ENCODE data around the gene MED27. TPM values are rescaled to one million over a fixed set of nuclear protein-coding genes. Genes with fewer than 3 reads are reported as not detected.

Gene MED27
- total and polyA plus RNA-seq, 5 experiments from 2014 or later: 14.3 to 43.4 (median 36.3) TPM

DNA sequence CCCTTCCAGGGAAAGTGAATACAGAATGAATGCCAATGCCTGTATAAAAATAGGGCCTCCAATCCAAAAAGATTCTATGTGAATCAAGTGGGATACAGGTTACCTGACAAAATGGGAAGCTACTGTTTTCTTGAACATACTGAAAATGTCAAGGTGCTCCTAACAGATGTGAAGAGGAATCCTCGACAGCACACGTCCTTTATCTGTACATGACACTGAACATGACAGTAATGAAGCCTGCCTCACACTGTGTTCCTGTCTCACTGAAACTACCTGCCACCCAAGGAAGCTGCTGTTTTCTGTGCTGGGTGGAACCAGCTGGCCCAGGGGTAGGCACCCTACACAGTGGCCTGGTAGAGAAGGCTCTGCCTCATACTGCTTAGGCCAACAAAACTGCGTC is 174.5 kb downstream of the MED27 start:
- no peak for ATAC-seq
- POLR2A ChIA-PET: no interaction called here
- Mint-ChIP-seq H3K36me3 (peaks cover 0 to 28% (median 7%) of the 10 kb centered on the region in 3 donors), H3K4me1 (peaks cover 0 to 8% (median under 1%) of the 10 kb centered on the region in 4 donors), H3K4me3 (no peak overlapping the region), H3K27me3 (no peaks in the 10 kb centered on the region), H3K27ac (no peak overlapping the region), H3K9me3 (no peaks in the 10 kb centered on the region)
- no peak for DNase-seq

DNA sequence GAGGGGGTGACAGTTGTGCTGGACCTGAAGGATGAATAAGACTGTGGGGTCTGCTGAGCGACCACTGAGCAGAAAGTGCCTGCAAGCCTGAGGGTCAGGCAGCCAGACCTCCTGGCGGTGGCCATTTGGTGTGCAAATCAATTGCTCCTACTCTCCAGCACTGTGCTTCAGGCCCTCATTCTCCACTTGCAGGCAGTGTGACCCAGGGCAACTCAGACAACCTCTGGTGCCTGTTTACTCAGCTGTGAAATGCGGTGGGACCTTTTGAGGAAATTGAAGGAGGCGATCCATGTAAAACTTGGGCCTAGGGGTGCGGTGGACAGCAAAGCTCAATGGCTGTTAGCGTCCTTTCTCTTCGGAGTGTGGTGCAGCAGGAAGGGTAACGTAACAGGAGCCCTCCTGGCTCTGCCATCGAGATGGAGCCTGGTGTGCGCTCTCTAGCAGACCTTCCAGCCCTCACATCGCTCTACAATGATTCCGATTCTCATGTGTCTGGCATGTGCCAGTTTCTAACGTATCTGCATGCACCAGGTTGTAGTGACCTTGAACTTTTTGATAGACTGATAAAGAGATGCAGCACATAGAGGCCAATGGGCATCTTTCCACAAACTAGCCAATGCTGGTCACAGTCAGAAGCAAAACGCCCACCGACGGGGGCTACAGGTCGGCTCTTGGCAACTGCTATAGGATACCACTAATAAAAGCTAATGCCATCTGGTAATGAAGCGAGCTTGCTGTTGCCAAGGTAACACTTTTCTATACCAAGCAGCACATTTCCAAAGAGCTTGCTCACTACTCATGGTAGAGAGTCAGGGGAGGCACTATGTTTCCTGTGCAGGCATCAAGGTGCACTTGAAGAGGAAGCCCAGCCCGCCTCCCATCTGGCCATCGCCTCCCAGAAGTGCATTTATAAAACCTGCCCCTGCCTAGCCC is 180.1 kb downstream of the MED27 start:
- Mint-ChIP-seq H3K36me3 (peaks cover 0 to 12% (median 0%) of the 10 kb centered on the region in 3 donors), H3K4me1 (peaks cover 0 to 8% (median 0%) of the 10 kb centered on the region in 4 donors), H3K27me3 (no peaks in the 10 kb centered on the region), H3K4me3 (no peak overlapping the region), H3K27ac (peak overlapping the region in 3 of 10 donors; percentile 14 to 21 (median 19)), H3K9me3 (no peaks in the 10 kb centered on the region)
- no peak for ATAC-seq
- POLR2A ChIA-PET: interaction anchor here (0.6 kb wide), 1 partner anchor 74 kb away, joined by 4 read pairs; no protein-coding TSS in a partner anchor
- DNase-seq: no peak

GRCh38 chr9:131892902-131893500 is 186.7 kb downstream of the MED27 start:
- no peaks in the 10 kb centered on the region for H3K27me3 Mint-ChIP-seq
- H3K27ac Mint-ChIP-seq: no peak overlapping the region
- no peaks in the 10 kb centered on the region for H3K9me3 Mint-ChIP-seq
- H3K36me3 Mint-ChIP-seq: peaks cover 5 to 52% (median 5%) of the 10 kb centered on the region in 3 donors
- POLR2A ChIA-PET: no interaction called here
- H3K4me1 Mint-ChIP-seq: peaks cover 0 to 2% (median 0%) of the 10 kb centered on the region in 4 donors
- ATAC-seq (no peak), DNase-seq (no peak)
- H3K4me3 Mint-ChIP-seq: no peak overlapping the region

DNA sequence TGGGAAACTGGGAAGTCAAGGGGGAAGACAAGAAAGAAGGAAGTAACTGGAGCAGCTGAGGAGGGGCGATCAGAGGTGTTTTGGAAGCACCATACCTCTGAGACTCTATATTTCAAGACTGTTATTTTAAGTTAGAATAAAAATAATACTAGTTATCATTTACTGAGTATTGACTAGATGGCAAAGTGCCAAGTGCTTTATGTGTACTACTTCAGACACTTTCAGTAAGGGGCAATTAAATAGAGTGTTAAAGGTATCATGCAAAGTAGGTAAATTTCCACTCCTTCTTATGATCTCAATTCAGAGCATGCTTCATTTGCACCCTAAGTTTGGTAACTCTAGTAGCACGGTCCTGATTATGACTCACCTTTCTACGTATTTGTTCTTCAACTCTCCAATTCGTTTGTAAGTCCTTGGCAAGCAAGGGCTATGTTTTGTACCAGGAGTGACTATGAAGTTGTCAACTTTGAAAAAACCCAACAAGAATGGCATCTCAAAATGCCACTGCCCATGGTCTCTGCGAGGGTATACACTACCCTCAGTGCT is 187.4 kb downstream of the MED27 start:
- H3K4me1 Mint-ChIP-seq: peaks cover 0 to 2% (median 0%) of the 10 kb centered on the region in 4 donors
- DNase-seq: no peak
- POLR2A ChIA-PET: no interaction called here
- no peak overlapping the region for H3K27ac Mint-ChIP-seq
- H3K4me3 Mint-ChIP-seq: no peak overlapping the region
- peaks cover 5 to 52% (median 5%) of the 10 kb centered on the region in 3 donors for H3K36me3 Mint-ChIP-seq
- no peak for ATAC-seq
- no peaks in the 10 kb centered on the region for H3K27me3 Mint-ChIP-seq
- no peaks in the 10 kb centered on the region for H3K9me3 Mint-ChIP-seq

DNA sequence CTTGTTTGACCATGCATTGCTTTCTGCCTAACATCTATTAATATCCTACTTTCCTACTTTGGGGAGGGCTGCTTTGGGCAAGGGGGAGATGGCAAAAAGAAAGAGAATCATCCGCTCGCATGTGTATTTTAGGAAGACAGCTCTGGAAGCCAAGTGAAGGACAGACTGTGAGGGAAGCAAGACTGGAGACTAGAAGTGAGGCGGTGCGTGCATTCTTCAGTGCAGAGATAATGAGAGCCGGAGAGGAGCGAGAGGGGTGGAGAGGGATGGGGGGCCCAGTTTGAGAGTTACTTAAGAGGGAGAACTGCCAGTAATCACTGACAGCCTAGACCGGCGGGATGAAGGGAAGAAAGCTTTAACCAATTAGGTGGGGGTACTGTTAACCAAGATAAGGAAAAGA is 188.1 kb downstream of the MED27 start:
- H3K4me3 Mint-ChIP-seq: no peak overlapping the region
- H3K27me3 Mint-ChIP-seq: no peaks in the 10 kb centered on the region
- H3K9me3 Mint-ChIP-seq: no peaks in the 10 kb centered on the region
- no peak for ATAC-seq
- H3K27ac Mint-ChIP-seq: no peak overlapping the region
- H3K4me1 Mint-ChIP-seq: peaks cover 0 to 2% (median 0%) of the 10 kb centered on the region in 4 donors
- POLR2A ChIA-PET: no interaction called here
- no peak for DNase-seq
- H3K36me3 Mint-ChIP-seq: peaks cover 5 to 52% (median 5%) of the 10 kb centered on the region in 3 donors

GRCh38 chr9:131889437-131890251 is 190.0 kb downstream of the MED27 start:
- no peak overlapping the region for H3K4me3 Mint-ChIP-seq
- H3K36me3 Mint-ChIP-seq: peaks cover 5 to 58% (median 9%) of the 10 kb centered on the region in 3 donors
- peaks cover 0 to 2% (median 0%) of the 10 kb centered on the region in 4 donors for H3K4me1 Mint-ChIP-seq
- no peaks in the 10 kb centered on the region for H3K27me3 Mint-ChIP-seq
- no peak overlapping the region for H3K27ac Mint-ChIP-seq
- no peaks in the 10 kb centered on the region for H3K9me3 Mint-ChIP-seq
- POLR2A ChIA-PET: no interaction called here
- DNase-seq: no peak
- ATAC-seq: no peak

- Mint-ChIP-seq H3K27ac (no peak overlapping the region), H3K9me3 (no peaks in the 10 kb centered on the region), H3K27me3 (no peaks in the 10 kb centered on the region), H3K4me3 (no peak overlapping the region), H3K4me1 (peaks cover 0 to 2% (median 0%) of the 10 kb centered on the region in 4 donors), H3K36me3 (peaks cover 5 to 59% (median 12%) of the 10 kb centered on the region in 3 donors)
- no peak for DNase-seq
- POLR2A ChIA-PET: no interaction called here
- no peak for ATAC-seq
These were observed 190.7 kb downstream of the MED27 start for GRCh38 chr9:131888923-131889322.

DNA sequence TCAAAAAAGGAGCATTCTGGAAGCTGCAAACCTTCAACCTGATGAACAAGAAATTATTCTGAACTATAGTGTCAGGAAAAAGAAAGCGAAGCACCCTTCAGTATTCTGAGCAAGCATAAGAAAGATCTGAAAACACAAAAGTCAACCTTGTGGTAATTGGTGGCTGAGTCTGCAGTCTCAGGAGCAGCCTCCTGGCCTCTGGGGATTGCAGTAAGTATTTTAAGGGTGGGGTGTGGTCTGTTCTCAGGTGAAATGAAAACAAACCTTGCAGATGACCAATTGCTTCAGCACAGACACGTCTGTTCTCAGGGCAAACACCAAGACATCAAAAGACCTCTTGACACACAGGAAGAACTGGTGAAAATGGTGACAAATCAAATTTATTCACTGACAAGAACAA is 192.0 kb downstream of the MED27 start:
- POLR2A ChIA-PET: no interaction called here
- H3K4me1 Mint-ChIP-seq: peaks cover 0 to 4% (median 0%) of the 10 kb centered on the region in 4 donors
- no peak overlapping the region for H3K4me3 Mint-ChIP-seq
- no peaks in the 10 kb centered on the region for H3K27me3 Mint-ChIP-seq
- no peak for DNase-seq
- ATAC-seq: no peak
- no peak overlapping the region for H3K27ac Mint-ChIP-seq
- no peaks in the 10 kb centered on the region for H3K9me3 Mint-ChIP-seq
- peaks cover 5 to 55% (median 16%) of the 10 kb centered on the region in 3 donors for H3K36me3 Mint-ChIP-seq

- Mint-ChIP-seq H3K27ac (no peak overlapping the region), H3K4me3 (no peak overlapping the region)
- POLR2A ChIA-PET: no interaction called here
These were observed 192.8 kb downstream of the MED27 start for GRCh38 chr9:131886826-131887225.

GRCh38 chr9:131885144-131885609 is 194.5 kb downstream of the MED27 start:
- POLR2A ChIA-PET: no interaction called here
- no peaks in the 10 kb centered on the region for H3K27me3 Mint-ChIP-seq
- peaks cover 0 to 44% (median 14%) of the 10 kb centered on the region in 3 donors for H3K36me3 Mint-ChIP-seq
- no peak overlapping the region for H3K4me3 Mint-ChIP-seq
- no peaks in the 10 kb centered on the region for H3K9me3 Mint-ChIP-seq
- DNase-seq (no peak), ATAC-seq (no peak)
- peak overlapping the region in 1 of 10 donors; percentile 51 for H3K27ac Mint-ChIP-seq
- H3K4me1 Mint-ChIP-seq: peaks cover 1 to 9% (median 5%) of the 10 kb centered on the region in 4 donors

More at GRCh38 chr9:131886826-131887225, 192.8 kb downstream of the MED27 start:
- peaks cover 0 to 5% (median 4%) of the 10 kb centered on the region in 4 donors for H3K4me1 Mint-ChIP-seq
- DNase-seq: no peak
- H3K9me3 Mint-ChIP-seq: no peaks in the 10 kb centered on the region
- H3K36me3 Mint-ChIP-seq: peaks cover 1 to 56% (median 14%) of the 10 kb centered on the region in 3 donors
- no peak for ATAC-seq
- no peaks in the 10 kb centered on the region for H3K27me3 Mint-ChIP-seq

- no peaks in the 10 kb centered on the region for H3K9me3 Mint-ChIP-seq
- H3K4me1 Mint-ChIP-seq: peaks cover 4 to 9% (median 6%) of the 10 kb centered on the region in 4 donors
- POLR2A ChIA-PET: no interaction called here
- peaks cover 0 to 40% (median 14%) of the 10 kb centered on the region in 3 donors for H3K36me3 Mint-ChIP-seq
- H3K27ac Mint-ChIP-seq: peak overlapping the region in 1 of 10 donors; percentile 51
- ATAC-seq (no peak), DNase-seq (no peak)
- H3K27me3 Mint-ChIP-seq: no peaks in the 10 kb centered on the region
- H3K4me3 Mint-ChIP-seq: no peak overlapping the region
These were observed 195.4 kb downstream of the MED27 start for GRCh38 chr9:131884222-131884621.

Measured in naive thymus-derived CD8-positive, alpha-beta T cell (primary cell).